ENCODE measurements around the gene NIT2.

DNA sequence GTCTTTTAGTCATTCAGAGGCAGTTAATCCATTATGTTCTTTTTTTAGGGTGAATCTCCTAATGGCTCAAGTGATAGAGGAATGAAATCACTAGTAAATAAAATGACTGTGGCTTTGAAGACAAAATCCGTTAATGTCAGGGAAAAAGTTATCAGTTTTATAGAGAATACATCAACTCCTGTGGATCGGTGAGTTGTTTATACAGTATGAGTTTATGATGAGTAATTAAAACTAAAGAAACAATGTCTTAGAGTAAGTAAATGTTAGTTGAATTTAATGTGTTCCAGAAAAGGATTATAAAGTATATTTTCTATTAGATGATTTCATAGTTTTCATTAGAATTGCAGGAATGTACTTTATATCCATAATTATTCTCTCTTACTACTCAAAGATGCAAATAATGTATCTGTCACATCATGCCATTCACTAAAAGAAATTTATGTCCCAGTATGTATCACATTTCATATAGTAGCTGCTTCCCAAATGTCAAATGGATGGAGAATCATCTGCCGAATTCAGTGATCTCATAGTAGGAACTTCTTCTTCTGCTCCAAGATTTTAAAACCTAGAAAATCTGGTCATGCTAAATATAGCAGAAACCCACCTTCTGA is 24.1 kb upstream of the NIT2 start:
- TF ChIP-seq POLR2A (IDR thresholded peaks at IDR 0.05; ENCODE audit: low read depth, low read length) = no peak
- TF ChIP-seq, protein P1, sequence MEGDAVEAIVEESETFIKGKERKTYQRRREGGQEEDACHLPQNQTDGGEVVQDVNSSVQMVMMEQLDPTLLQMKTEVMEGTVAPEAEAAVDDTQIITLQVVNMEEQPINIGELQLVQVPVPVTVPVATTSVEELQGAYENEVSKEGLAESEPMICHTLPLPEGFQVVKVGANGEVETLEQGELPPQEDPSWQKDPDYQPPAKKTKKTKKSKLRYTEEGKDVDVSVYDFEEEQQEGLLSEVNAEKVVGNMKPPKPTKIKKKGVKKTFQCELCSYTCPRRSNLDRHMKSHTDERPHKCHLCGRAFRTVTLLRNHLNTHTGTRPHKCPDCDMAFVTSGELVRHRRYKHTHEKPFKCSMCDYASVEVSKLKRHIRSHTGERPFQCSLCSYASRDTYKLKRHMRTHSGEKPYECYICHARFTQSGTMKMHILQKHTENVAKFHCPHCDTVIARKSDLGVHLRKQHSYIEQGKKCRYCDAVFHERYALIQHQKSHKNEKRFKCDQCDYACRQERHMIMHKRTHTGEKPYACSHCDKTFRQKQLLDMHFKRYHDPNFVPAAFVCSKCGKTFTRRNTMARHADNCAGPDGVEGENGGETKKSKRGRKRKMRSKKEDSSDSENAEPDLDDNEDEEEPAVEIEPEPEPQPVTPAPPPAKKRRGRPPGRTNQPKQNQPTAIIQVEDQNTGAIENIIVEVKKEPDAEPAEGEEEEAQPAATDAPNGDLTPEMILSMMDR (conservative IDR thresholded peaks at IDR 0.05; ENCODE audit: low read depth, low read length) = no peak
